GM21381 (cell line): ENCODE data around the gene VSIR.

Experiments used
- ATAC-seq: cut with Tn5 transposase; IDR thresholded peaks from one replicate; pipeline ENCODE4 v1.9.1; 2021; ENCODE audit warnings: mild to moderate bottlenecking, moderate library complexity; ENCODE audit not compliant: unreplicated experiment

VSIR gene

DNA sequence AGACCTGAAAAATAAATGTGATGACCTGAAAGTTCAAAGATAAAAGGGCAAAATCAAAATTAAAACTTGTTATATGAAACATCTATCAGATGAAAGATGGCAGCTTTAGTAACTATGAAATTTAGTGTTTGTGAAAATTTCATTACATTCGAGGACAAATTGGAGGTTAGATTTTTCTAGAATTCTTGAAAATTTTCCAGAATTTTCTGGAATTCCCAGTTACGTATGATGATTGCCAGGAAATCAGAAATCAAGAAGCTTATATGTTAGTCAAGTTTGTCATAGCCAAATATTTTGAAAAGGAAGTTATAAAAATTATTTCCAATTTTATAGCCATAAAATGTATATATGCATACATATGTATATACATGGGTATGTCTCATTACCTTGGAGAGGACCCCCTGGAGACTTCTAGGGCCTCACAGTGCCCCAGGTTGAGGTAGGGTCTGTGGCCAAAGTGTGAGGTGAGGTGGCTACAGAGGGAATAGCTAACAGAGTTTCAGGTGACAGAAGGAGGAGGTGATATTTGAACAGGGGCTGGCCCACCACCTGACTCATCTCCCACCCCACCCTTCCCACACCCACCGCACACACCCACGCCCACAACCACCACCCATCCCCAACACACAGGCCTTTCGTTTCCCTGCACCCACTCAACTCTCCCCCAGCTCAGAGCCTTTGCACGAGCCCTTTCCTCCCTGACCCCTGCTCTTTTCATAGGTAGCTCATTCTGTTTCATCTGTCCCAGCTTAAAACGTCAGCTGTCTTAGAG, 75.2 kb downstream of the VSIR start:
- no peak for ATAC-seq
